ENCODE data around the gene LSM3.

The LSM3 gene

GRCh38 chr3:14157951-14158350, 20.7 kb upstream of the LSM3 start:
- DNase-seq (ENCODE audit: low spot score), result no peak

DNA sequence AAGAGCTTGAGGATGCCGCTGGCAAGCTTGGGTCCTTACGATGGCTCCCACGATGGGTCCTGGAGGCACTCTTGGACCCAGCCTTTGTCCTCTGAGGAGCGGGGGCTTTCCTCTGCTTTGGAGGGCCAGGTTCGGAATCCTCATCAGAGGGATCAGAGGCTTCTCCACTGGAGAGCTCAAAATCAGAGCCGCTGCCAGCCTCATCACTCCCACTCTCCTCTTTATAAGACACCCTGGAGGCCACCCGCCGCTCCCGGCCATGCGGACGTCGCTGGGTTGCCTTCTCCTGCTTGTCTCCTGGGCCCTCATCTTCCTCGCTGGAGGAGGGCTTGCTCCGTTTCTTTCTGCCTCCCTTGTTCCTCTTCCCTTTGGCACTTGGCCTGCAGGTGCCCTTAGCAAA, 20.2 kb upstream of the LSM3 start:
- DNase-seq (ENCODE audit: low spot score), result no peak

- DNase-seq (ENCODE audit: low spot score), result no peak
Observed at GRCh38 chr3:14159426-14159825, 19.2 kb upstream of the LSM3 start.

DNA sequence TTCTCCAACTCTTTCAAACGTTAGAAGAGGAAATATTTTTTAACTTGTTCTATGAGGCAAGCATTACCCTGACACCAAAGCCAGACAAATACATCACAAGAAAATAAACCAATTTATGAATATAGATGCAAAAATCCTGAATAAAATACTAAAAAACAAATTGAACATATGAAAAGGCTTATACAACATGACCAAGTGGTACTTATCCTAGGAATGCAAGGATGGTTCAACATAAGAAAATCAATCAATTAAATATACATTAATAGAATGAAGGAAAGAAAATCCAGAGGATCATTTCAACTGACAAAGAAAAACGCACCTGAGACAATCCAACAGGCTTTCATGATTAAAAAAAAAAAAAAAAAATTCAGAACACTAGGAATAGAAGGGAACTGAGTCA, 17.3 kb upstream of the LSM3 start:
- no peak for DNase-seq (ENCODE audit: low spot score)

- no peak for DNase-seq (ENCODE audit: low spot score)
Observed at GRCh38 chr3:14162178-14162577, 16.4 kb upstream of the LSM3 start.

GRCh38 chr3:14166877-14167603, 11.6 kb upstream of the LSM3 start:
- no peak for DNase-seq (ENCODE audit: low spot score)

GRCh38 chr3:14169435-14169834, 9.2 kb upstream of the LSM3 start:
- no peak for DNase-seq (ENCODE audit: low spot score)

DNA sequence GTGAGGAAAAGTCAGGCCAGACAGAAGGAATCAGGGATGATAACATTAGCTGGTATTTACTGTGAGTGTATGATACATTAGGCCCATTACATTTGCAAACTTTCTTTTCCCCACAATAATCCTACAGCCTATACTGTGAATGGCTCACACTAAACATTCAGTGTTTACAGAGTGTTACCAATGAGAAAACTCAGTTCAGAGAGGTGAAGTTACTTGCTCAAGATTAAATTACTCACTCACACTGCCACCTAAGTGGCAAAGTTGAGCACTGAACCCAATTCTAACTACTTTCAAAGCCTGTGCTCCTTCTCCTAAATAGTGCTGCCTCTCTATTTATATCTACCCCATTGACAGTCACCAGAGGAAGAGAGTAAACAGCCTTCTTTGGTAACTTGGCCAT, 8.7 kb upstream of the LSM3 start:
- DNase-seq (ENCODE audit: low spot score), result no peak

- DNase-seq (ENCODE audit: low spot score), result no peak
Observed at GRCh38 chr3:14170531-14171159, 8.0 kb upstream of the LSM3 start.

- no peak for DNase-seq (ENCODE audit: low spot score)
Observed at GRCh38 chr3:14172496-14172895, 6.1 kb upstream of the LSM3 start.

GRCh38 chr3:14174483-14174882, 4.1 kb upstream of the LSM3 start:
- DNase-seq (ENCODE audit: low spot score), result no peak

DNA sequence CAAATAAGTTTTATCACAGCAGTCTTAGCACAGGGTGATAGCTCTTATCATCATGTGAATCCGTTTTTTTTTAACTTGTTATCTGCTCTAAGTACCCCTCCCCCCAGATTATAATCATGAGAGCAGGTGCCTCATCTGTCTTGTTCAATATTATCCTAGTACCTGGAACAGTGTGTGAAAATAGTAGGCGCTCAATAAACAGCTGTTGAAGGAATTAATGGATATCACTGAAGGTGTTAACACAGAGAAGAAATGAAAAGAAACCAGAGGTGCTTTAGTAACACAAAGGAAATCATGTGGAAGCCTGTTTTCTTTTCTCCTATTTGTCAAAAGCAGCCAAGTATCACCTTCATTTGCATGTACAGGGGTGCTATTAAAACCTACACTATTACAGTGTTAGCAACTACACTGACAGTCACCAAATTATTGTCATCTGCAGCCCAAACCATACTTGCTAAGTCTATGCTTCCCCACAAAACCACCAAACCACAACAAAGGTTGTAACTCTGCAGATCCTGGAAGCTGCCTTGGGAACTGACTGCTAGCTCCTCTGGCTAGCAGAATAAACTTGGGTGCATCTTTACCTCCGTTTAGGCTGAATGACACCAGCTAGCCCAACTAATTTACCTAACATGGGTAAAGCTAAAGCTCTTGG, 3.1 kb upstream of the LSM3 start:
- DNase-seq (ENCODE audit: low spot score), result no peak

- peak; percentile 35 for DNase-seq (ENCODE audit: low spot score)
Observed at GRCh38 chr3:14177580-14178246, 904 bp upstream of the LSM3 start.

DNA sequence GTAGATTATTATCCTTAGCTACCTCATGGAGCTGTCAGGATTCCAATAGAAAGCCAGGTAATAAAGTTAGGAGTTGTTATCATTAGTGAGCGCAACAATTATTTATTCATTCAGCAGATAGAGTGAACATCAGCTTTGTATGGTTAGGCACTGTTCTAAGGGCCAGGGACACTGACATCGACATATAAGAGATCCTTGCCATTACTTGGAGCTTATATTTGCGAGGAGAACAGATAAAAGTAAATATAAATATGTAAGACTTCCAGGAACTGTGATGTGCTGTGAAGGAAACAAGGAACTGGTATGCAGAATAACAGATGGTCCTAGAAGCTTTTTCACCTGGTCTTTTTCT, 473 bp downstream of the LSM3 start:
- DNase-seq (ENCODE audit: low spot score), result no peak

DNA sequence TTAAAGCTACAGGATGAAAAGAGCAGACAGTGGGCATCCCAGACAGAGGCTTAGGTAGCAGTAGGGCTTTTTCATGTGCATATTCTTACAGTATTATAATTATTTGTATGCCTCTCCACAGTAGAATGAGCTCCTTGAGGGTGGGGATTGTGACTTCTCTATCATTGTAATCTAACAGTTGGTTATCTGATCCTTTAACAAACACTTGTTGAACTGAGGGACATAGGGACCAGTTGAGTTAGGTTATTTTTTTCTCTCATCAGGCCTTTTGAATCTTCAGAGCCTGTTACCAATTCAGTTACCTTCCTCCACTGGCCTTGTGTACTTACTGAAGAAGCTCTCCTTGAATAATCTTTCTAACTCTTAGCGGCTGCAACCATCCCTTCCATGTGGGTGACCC, 1.2 kb downstream of the LSM3 start:
- DNase-seq (ENCODE audit: low spot score), result no peak

GRCh38 chr3:14181253-14181652, 2.6 kb downstream of the LSM3 start:
- no peak for DNase-seq (ENCODE audit: low spot score)

DNA sequence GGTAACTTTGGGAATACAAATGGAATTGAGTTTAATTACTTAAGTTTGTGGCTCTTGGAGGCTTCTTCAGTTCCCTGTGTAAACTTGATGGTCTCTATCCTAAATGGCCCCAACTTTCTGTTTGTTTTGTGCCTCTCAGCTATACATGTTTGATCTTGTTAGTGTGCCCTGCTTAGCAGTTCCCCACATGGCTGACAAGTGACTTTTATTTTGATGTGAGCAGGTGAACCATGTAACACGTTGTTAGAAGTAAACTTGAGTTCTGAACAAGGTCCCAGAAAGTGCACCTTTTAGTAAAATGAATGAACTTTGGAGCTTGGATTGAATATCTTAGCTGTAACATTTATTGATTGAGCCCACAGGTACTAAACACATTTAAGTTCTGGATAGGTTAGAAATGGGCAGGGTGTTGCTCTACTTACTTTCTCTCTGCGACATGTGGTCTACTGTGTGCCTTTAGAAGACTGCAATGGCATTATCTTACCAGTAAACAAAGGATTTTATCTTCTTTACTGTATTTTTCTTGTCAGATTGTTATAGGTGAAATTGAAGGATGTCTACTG, 4.5 kb downstream of the LSM3 start:
- DNase-seq (ENCODE audit: low spot score), result no peak

- no peak for DNase-seq (ENCODE audit: low spot score)
Observed at GRCh38 chr3:14186854-14187458, 8.3 kb downstream of the LSM3 start.

DNA sequence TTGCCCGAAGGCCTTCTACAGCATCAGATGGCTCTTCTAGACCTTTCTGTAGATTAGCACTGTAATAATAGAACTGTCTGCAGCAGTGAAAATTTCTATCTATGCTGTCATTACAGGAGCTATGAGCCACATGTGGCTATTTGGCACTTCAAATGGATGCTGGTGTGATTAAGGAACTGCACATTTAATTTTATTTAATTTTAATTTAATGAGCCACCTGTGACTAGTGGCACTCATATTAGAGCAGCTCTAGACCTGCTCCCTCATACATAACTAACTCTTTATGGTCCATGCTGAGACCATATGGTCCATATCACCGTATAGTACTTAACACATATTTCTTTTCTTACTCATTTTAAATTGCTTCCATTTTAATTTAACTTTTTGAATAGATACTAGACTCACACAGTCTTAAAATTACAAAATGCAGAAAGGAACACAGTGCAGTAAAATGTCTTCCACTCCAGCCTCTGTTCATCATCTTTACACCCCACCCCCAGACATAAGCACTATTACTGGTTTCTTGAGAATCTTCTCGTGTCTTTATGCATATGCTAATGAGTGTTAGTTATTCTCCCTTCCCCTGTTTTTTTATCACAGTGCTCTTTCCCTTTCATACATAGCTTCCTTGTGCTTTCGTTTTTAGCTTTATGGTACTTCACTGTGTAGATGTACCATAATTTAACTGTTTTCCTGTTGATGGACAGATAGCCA, 9.6 kb downstream of the LSM3 start:
- no peak for DNase-seq (ENCODE audit: low spot score)

DNA sequence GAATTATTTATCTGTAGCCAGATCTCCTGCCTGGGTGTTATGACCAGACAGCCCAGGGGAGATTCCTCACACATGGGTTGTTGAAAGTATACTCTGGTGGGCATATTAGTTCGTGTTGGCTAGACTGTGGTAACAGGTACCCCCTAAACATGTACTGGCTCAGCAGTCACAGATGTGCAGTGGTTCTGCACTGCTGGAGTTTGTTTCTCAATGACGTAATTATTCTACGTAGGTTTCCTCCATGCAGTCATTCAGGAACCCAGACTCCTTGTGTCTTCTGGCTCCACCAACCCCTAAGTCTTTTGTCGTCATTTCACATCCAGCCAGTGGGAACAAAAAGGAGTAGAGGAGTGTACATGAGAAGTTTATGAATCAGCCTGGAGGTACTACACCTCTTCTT, 16.2 kb downstream of the LSM3 start:
- DNase-seq (ENCODE audit: low spot score), result no peak

DNA sequence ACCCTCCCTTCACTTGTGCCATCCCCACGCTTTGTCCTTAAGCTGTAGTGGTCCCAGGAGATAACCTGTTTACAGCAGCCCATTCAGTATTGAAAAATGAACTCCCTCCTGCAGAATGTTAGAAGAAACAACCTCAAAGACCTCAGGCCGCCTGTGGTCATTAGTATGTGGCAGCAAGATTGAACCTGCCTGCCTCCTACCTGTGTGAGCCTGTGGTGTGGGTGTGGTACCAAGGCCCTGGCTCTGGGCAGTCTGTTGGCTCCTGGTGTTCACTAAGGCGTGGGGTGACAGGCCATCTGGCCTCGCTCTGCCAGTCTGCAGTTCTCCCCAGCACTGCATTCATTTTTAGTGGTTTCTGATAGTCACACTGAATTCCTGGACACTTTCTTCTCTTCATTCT, 21.0 kb downstream of the LSM3 start:
- no peak for DNase-seq (ENCODE audit: low spot score)

DNA sequence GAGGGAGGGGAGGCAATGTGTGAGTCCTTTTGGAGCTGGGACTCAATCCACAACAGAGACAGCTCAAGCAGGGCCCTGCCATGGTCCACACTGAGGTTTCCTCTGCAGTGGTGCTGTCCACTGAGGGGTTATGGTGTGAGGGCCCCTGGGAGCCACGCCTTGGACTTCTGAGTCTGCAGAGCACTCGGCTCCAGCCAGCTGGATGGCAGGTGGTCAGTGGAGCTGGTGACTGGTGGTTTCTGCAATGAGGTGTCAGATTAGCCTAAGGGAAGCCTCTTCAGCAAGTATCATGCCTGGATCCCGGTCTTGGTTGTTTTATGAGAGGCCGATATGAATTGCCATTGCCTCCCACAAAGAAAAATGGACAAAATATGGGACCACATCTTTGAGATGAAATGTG, 21.7 kb downstream of the LSM3 start:
- DNase-seq (ENCODE audit: low spot score), result no peak

Measured in HuH-7 (cell line).